Right forelimb (tissue), 1 donor: Measurements from ENCODE around the gene CPNE5.
A peak's percentile ranks its signal among the peaks of the same experiment; 100 is the strongest.

Experiments used
- DNase-seq: peaks from one replicate; pipeline ENCODE4 v3.0.0-alpha.2; 2018

The CPNE5 gene

DNA sequence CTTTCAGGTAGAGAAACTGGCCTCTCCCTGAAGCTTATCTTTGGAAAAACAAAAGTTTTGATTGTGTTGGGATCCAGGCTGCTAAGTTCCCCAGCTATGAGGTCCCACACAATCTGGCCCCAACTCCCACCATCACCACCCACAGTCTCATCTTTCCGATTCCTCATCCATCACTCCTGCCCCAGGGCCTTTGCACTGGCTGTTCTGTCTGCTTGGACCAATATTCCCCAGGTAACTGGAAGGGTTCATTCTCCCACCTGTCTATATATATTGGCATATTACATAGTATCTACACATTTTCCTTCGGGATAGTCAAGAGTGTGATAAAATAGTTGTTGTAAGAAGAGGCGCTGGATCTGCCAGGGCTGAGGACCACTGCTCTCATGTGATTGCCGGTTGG, 52.0 kb downstream of the CPNE5 start:
- no peak for DNase-seq

- DNase-seq, result no peak
Measured at GRCh38 chr6:36786055-36786675, 53.1 kb downstream of the CPNE5 start.

GRCh38 chr6:36784376-36784636, 54.9 kb downstream of the CPNE5 start:
- DNase-seq, result no peak

DNA sequence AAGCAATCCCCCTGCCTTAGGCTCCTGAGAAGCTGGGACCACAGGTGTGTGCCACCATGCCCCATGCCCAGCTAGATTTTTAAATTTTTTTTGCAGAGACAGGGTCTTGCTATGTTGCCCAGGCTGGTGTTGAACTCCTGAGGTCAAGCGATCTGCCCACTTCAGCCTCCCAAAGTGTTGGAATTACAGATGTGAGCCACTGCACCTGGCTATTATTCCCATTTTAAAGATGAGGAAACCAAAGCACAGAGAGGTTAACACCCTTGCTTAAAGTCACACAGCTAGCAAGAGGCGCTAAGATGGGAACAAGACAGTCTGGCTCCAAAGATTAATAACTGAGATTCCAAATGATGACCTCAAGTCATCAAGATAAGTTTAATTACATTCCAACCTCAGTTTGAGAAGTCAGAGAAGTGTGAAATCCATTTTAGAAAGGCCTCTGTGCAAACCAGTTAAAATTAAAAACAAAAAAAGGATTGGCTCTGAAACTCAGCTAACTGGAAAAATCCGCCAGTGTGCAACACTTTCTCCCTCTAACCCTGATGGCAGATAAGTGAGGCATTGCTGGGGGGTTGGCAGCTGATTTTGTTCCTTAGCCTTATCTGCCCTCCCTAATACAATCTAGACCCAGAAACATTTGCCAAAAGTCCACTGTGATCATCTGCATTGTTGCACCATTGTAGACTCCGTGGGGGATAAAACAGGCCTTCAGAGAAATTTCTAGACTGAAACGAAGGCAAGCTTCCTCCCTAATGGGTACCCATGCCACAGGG, 55.5 kb downstream of the CPNE5 start:
- DNase-seq, result no peak

DNA sequence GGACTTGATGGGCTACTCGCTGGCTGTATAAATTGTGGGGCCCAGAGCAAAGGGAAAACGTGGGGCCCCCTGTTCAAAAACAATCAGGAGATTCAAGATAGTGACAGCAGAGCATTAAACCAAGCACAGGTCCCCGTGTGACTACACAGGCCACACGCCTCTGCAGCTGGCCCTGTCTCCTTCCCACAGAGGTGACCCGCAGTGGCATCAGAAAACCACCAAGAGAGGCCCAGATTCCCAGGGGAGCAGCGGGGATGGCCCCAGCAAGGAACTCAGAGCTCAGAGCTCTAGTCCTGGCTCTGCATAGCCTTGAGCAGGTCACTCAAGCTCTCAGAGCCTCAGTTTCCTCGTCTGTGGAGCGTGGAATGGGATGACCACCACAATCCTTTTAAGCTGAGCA, 57.6 kb downstream of the CPNE5 start:
- DNase-seq, result no peak

DNA sequence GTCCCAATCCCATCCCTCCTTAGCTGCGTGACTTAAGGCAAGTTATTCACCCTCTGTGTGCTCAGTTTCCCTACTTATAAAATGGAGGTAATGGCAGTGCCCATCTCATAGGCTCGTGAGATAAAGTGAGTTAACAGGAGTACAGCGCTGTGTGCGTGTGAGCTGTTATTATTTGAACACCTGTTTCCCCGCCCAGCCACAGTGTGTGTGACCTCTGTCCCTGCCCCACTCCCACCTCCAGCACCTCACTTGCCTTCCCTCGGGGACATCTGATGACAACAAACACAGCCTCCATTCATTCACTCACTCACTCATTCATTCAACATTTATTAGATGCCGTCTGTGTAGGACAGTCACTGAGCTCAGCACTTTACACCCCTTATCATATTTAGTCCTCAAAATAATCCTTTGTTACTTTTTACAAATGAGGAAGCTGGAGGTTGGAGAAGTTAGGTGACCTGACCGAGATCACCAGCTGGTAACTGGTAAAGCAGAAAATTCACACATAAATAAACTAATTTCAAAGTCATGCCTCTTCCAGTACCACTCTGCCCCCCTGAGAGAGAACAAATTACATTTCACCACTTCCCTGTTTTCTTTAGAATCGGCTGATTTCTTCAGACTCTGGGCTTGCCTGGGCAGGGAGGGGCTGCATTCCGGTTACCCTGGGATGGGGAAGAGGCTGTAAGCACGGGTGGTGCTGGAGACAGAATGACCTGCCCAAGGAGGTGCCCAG, 58.6 kb downstream of the CPNE5 start:
- no peak for DNase-seq

- no peak for DNase-seq
Measured at GRCh38 chr6:36779227-36779626, 60.0 kb downstream of the CPNE5 start.

DNA sequence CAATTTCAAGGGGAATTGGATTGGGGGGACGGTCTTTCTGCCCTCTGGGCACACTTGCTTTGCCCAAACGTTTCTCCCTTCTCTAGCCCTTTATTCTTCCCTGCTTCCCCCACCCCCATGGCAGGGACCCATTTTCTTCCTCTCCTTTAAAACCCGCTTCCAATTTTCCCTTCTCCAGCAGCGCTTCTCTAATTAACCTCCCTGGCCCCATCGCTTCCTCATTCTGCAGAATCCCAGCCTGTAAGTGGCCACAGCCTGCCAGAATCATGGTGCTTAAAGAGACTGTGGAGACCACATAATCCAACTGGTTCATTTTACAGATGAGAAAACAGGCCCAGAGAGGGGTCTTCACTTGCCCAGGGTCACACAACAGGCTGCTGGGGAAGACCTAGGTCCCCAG, 61.4 kb downstream of the CPNE5 start:
- no peak for DNase-seq

- DNase-seq, result no peak
Measured at GRCh38 chr6:36776167-36776566, 63.1 kb downstream of the CPNE5 start.

- DNase-seq, result no peak
Measured at GRCh38 chr6:36774331-36774730, 64.9 kb downstream of the CPNE5 start.

DNA sequence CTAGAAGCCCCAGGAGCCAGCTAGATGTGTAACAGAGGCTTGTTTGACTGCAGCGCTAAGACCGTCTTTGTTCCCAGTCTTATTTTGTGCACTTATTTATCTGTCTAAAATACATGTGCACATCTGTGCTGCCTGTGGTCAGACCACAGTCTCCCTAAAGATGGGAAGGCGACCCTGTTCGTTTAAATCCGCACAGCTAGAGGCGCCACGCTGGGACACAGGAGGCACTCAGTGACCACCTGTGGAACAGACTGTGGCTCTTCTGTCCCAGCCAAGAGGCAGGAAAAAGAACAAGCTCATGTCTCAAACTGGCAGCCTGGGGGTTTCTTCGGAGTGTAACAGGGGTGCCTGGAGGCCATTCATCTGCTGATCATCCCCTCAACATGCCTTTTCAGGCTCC, 66.8 kb downstream of the CPNE5 start:
- DNase-seq, result no peak

- no peak for DNase-seq
Measured at GRCh38 chr6:36771145-36771544, 68.1 kb downstream of the CPNE5 start.

GRCh38 chr6:36769676-36770499, 69.4 kb downstream of the CPNE5 start:
- DNase-seq, result no peak

- DNase-seq, result no peak
Measured at GRCh38 chr6:36769183-36769675, 70.0 kb downstream of the CPNE5 start.

DNA sequence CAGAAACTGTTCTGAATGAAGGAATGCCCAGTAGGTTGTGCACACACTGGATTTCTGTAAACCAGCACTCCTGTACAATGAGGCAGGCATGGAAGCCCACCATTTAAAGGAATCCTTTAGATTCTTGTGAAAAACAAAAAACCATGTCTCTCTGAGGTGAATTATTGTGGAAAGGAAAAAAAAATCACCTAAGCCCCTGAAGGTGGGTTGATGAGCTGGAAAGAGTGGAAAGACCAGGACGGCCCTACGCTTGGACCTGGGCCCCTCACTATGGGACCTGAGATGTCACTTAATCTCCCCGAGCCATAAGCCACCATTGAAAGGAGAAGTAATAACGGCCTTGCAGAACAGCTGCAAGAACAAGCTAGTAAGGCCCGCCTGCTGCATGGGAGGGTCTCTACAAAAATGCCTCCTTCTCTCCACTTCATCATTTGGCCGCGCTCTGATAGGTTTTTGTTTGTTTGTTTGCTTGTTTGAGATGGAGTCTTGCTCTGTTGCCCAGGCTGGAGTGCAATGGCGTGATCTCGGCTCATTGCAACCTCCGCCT, 72.8 kb downstream of the CPNE5 start:
- DNase-seq, result no peak

DNA sequence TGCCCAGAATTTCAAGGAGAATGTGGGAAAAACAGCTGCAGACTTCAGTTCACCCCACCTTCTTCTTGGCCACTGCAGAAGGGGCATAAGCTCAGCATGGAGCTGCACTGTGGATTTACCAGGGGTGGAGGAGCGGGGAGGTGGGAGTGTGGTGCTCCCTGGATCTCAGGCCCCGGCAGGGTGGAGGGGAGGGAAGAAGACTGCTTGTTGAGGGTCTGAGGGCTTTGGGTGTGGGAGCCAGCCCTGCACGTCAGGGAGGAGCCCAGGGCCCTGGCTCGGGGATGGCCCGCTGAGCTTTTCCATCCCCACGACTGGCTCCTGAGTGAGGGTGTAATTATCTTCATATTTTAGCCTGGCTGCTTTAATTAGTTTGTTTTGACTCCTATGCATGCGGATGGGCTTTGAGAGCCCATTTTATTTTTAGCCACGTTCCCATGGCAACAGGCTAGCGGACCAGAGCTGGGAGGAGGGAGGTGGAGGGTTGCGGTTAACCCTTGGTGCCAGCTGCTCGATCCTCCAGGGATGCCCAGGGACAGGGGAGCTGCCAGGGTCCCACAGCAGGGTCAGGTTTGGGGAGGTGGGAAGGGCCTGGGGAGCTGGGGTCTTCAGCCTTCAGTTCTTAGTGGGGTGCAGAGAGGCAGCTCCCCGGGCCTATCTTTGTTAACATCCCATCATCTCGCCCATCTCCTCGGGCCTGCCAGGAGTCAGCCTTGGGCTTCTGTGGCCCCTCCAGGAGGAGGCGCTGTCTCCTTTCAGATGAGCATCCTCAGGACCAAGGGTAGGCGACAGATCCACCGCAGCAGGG, 73.4 kb downstream of the CPNE5 start:
- DNase-seq, result peak; percentile 88

DNA sequence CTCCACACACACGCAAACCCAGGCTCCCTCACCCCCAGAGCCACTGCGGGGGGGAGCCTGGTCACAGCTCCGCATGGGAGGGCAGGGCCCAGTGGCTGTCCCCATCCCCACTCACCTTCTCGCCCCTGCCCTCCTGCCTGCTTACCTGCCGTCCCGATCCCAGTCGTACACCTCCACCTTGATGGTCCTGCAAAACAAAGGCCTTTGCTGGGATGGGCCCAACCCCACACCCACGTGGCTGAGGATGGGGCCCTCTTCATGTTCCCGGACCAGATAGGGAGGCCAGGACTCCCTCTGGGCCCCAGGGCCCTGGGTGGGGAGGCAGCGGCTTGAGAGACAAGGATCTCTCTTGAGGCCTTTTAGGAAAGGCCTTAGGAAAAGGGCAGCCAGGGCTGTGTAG, 74.1 kb downstream of the CPNE5 start:
- DNase-seq, result no peak

- DNase-seq, result no peak
Measured at GRCh38 chr6:36762123-36762522, 77.1 kb downstream of the CPNE5 start.

DNA sequence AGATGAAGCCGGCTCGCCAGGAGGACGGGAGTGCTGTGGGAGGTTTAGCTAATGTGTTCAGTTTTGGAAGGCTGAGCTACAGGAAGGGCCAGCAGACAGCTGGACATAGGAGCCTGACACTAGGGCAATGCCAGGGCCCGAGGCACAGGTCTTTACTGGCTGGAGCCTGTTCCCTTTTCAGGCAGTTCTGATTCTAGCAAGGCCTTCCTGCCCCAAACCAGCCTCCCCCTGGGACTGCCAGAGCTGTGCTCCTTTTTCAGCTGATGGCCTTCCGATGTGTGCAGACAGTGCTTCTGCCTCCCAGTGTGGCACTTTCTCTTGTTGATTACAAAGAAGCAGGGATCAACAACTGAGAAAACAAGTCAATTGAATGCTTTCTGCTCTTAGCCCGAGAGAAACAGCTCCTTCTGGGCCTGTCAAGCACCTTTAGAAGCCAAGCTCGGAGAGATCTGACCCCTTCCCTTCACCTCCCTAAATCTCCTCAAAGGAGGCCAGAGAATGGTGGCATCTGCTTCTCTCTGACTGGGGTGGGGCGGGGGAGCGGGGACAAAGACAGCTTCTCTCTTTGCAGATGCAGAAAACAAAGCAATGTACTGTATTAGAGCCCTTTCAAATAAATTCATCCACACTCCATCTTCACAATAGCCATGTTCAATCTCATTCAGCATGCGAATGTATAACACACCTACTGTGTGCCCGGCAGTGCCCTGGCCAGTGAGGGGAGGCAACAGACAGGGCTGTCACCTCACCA, 78.4 kb downstream of the CPNE5 start:
- no peak for DNase-seq

- peak; percentile 93 for DNase-seq
Measured at GRCh38 chr6:36759148-36759759, 80.0 kb downstream of the CPNE5 start.
